ENCODE measurements around the gene SYDE1.
A peak's percentile ranks its signal among the peaks of the same experiment; 100 is the strongest.
"Not testable (repeated sequence)": the region's sequence is repeated elsewhere in the genome, so short reads cannot be mapped to it uniquely, and the experiment has no call there.

SYDE1 gene

GRCh38 chr19:15107061-15108010, at the start of gene SYDE1:
Gene SYDE1 (plus strand): TSS chr19:15107401. CDS start chr19:15107434, 33 bp downstream.
- no peak for DNase-seq

- no peak for DNase-seq
Measured at GRCh38 chr19:15062036-15062435, 45.2 kb upstream of the SYDE1 start.

GRCh38 chr19:15070386-15070785, 36.8 kb upstream of the SYDE1 start:
- DNase-seq, result not testable (repeated sequence)

- no peak for DNase-seq
Measured at GRCh38 chr19:15072930-15073647, 34.1 kb upstream of the SYDE1 start.

GRCh38 chr19:15074371-15074770, 32.8 kb upstream of the SYDE1 start:
- DNase-seq, result no peak

GRCh38 chr19:15075806-15076205, 31.4 kb upstream of the SYDE1 start:
- DNase-seq, result no peak

GRCh38 chr19:15080002-15080401, 27.2 kb upstream of the SYDE1 start:
- DNase-seq, result not testable (repeated sequence)

- no peak for DNase-seq
Measured at GRCh38 chr19:15081911-15082310, 25.3 kb upstream of the SYDE1 start, which contains the start of gene OR1I1. Gene OR1I1 (plus strand): TSS chr19:15082211. CDS start chr19:15087066, 4,855 bp downstream.

GRCh38 chr19:15087182-15087581, 20.0 kb upstream of the SYDE1 start:
- no peak for DNase-seq

- DNase-seq, result peak; percentile 63
Measured at GRCh38 chr19:15091918-15092753, 15.1 kb upstream of the SYDE1 start.

- DNase-seq, result no peak
Measured at GRCh38 chr19:15093001-15093400, 14.2 kb upstream of the SYDE1 start.

GRCh38 chr19:15096223-15096622, 11.0 kb upstream of the SYDE1 start:
- no peak for DNase-seq

GRCh38 chr19:15097980-15098379, 9.2 kb upstream of the SYDE1 start:
- not testable (repeated sequence) for DNase-seq

GRCh38 chr19:15098460-15098859, 8.7 kb upstream of the SYDE1 start:
- DNase-seq, result no peak

GRCh38 chr19:15099017-15099582, 8.1 kb upstream of the SYDE1 start:
- no peak for DNase-seq

- DNase-seq, result peak; percentile 3
Measured at GRCh38 chr19:15101479-15102082, 5.6 kb upstream of the SYDE1 start.

GRCh38 chr19:15104003-15104402, 3.2 kb upstream of the SYDE1 start:
- no peak for DNase-seq

GRCh38 chr19:15104411-15104810, 2.8 kb upstream of the SYDE1 start:
- no peak for DNase-seq

- DNase-seq, result no peak
Measured at GRCh38 chr19:15105044-15105443, 2.2 kb upstream of the SYDE1 start.

GRCh38 chr19:15108145-15108844, 1.1 kb downstream of the SYDE1 start:
- no peak for DNase-seq
